HG02840 (cell line): Measurements from ENCODE around the gene CFHR3.
"Not testable (repeated sequence)": the region's sequence is repeated elsewhere in the genome, so short reads cannot be mapped to it uniquely, and the experiment has no call there.

Experiments
- ATAC-seq: cut with Tn5 transposase; IDR thresholded peaks from one replicate; pipeline ENCODE4 v1.9.1; 2021; ENCODE audit warnings: mild to moderate bottlenecking, moderate library complexity, moderate number of reproducible peaks; ENCODE audit not compliant: unreplicated experiment, low FRiP score

The CFHR3 gene

DNA sequence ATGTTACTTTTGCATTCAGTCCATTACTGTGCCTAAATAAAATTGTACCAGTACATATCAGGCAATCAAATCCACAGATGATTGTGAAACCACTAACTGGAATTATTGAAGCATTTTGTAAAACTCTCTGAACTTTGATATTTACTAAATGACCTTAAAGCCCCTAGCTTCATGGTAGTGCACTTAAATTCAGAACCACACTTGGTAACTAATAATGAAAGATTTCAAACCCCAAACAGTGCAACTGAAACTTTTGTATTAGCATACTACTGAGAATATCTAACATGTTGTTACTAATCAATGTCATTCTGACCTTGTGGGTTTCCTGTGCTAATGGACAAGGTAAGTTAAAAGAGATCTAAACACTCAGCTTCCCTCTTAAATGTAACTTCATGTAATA lies at the start of gene CFHR3:
TSS of gene CFHR3 (plus strand) at position 238 of the 400 bp plus-strand sequence. CDS start at position 285, 47 bp downstream.
- ATAC-seq, result no peak

- ATAC-seq, result no peak
Observed at GRCh38 chr1:196732526-196732925, 42.1 kb upstream of the CFHR3 start.

- ATAC-seq, result no peak
Observed at GRCh38 chr1:196733091-196733970, 41.3 kb upstream of the CFHR3 start.

GRCh38 chr1:196734006-196734405 lies 40.6 kb upstream of the CFHR3 start:
- ATAC-seq, result no peak

- ATAC-seq, result no peak
Observed at GRCh38 chr1:196734460-196734859, 40.2 kb upstream of the CFHR3 start.

GRCh38 chr1:196738730-196739129 lies 35.9 kb upstream of the CFHR3 start:
- ATAC-seq, result no peak

DNA sequence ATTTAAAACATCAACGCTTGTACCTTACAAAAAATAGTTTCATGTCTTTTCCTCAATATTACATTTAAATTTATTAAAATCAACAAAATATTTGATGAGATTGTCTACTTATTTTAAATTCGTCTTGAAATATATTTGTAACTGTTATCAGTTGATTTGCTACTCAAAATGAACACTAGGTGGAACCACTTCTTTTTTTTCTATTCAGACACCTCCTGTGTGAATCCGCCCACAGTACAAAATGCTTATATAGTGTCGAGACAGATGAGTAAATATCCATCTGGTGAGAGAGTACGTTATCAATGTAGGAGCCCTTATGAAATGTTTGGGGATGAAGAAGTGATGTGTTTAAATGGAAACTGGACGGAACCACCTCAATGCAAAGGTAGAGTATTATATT lies 31.4 kb upstream of the CFHR3 start:
- not testable (repeated sequence) for ATAC-seq

DNA sequence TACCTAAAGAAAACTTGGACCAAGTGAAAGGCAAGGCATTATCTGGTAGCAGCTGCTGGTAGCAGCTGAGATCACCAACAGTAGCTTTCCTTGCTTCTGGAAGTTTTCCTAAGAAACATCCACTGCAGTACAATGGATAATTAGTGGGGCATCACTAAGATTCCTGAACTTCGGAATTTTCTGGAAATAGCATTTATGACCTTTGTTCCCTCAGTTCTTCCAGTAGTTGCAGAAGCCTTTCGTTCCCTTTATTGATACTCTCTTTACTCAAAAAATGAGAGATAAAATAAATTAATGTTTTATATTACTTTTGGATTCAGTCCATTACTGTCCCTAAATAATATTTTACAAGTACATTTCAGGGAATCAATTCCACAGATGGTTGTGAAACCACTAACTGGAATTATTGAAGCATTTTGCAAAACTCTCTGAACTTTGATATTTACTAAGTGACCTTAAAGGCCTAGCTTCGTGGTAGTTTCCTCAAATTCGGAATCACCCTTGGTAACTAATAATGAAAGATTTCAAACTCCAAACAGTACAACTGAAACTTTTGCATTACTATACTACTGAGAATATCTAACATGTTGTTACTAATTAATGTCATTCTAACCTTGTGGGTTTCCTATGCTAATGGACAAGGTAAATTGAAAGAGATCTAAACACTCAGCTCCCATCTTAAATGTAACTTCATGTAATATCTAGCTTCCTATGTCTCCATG lies 9.5 kb upstream of the CFHR3 start:
- not testable (repeated sequence) for ATAC-seq

DNA sequence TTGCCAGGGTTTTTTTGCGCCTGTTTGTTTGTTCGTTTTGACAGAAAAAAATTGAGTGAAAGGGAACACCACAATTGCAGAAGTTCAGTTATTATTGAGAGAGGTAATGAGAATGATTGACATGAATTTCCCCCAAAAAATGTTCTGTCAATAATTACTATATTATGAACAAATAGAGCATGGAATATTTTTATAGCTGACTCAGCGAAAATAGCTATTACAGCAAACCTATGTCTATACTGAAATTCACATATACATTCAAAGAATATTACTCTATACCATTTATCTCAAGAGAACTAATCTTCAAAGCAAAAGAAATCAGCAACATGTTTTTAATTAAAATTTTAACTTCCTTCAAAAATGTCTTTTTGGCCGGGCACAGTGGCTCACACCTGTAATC lies 4.8 kb upstream of the CFHR3 start:
- ATAC-seq, result not testable (repeated sequence)

DNA sequence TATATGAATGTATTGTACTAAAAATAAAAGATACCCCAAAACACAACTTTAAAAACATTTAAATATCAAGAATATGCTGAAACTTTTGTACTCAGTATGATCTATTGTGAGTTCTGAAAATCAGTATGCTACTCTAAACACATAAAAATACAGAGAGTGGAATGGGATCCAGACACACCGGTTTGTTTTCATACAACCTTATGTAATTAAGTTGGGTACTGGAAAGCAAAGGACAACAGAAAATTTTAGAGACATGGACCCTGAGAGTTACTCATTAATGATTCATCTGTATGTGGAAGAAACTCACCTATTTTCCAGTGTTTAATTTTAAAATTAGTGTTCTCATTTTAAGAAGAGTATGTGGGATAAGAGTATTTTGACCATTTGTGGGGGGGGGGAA lies 927 bp upstream of the CFHR3 start:
- ATAC-seq, result no peak

DNA sequence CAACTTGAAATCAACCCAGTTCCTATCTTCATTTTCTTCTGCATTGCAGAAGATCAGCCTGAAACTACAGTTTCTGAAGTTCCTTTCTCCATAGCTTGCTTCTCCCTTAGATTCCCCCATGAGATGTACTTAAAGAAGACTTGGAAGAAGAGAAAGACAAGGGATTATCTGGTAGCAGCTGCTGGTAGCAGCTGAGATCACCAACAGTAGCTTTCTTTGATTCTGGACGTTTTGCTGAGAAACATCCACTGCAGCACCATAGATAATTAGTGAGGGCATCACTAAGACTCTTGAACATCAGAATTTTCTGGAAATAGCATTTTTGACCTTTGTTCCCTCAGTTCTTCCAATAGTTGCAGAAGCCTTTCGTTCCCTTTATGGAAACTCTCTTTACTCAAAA lies 465 bp upstream of the CFHR3 start:
- ATAC-seq, result no peak

GRCh38 chr1:196777603-196778002 lies 3.0 kb downstream of the CFHR3 start:
- ATAC-seq, result no peak

DNA sequence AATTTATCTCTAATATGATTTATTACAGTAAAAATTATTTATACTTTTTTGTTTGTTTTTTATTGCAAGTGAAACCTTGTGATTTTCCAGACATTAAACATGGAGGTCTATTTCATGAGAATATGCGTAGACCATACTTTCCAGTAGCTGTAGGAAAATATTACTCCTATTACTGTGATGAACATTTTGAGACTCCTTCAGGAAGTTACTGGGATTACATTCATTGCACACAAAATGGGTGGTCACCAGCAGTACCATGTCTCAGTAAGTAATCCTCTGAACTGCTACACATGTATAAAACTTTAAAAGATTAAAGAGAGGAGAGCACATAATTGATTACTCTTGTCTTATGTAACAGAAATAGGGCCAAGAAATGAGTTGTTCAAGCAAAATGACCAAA lies 4.5 kb downstream of the CFHR3 start:
- ATAC-seq, result no peak

GRCh38 chr1:196791252-196791651 lies 16.6 kb downstream of the CFHR3 start:
- ATAC-seq, result not testable (repeated sequence)

DNA sequence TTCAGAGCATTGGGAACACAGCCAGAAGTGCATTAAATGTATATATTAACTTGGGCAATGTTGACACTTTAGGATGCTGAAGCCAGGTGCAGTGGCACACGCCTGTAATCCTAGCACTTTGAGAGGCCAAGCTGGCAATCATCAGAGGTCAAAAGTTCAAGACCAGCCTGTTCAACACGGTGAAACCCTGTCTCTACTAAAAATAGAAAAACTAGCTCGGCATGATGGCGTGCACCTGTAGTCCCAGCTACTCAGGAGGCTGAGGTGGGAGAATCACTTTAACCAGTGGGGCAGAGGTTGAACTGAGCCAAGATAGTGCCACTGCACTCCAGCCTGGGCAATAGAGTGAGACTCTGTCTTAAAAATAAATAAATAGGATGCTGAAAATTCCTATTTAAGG lies 19.5 kb downstream of the CFHR3 start:
- not testable (repeated sequence) for ATAC-seq

GRCh38 chr1:196797891-196798290 lies 23.3 kb downstream of the CFHR3 start:
- ATAC-seq, result no peak

GRCh38 chr1:196801920-196802319 lies 27.3 kb downstream of the CFHR3 start:
- not testable (repeated sequence) for ATAC-seq

DNA sequence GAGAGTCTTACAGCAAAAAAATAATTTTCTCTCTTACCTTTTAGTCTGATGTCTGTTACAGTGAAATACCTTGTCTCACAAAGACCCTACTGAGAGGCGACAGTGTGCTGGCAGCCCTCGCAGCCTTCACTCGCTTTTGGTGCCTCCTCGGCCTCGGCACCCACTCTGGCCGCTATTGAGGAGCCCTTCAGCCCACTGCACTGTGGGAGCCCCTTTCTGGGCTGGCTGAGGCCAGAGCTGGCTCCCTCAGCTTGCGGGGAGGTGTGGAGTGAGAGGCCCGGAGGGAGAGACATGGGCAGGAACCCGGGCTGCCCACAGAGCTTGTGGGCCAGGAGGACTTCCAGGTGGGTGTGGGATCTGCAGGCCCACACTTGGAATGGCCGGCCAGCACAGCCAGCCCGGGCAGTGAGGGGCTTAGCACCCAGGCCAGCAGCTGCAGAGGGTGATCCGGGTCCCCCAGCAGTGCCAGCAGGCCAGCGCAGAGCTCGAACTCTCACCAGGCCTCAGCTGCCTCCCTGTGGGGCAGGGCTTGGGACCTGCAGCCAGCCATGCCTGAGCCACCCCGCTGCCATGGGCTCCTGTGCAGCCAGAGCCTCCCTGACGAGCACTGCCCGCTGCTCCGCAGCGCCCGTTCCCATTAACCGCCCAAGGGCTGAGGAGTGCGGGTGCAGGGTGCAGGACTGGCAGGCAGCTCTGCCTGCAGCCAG lies 34.0 kb downstream of the CFHR3 start:
- ATAC-seq, result no peak

- not testable (repeated sequence) for ATAC-seq
Observed at GRCh38 chr1:196817442-196817841, 42.8 kb downstream of the CFHR3 start.

- not testable (repeated sequence) for ATAC-seq
Observed at GRCh38 chr1:196819531-196819930, 44.9 kb downstream of the CFHR3 start, which contains the start of gene CFHR1. TSS of gene CFHR1 (plus strand) at chr1:196819731. CDS start at chr1:196819845, 114 bp downstream.

- peak; percentile 87 for ATAC-seq
Observed at GRCh38 chr1:196827860-196828259, 53.2 kb downstream of the CFHR3 start.
